ENCODE measurements around the gene C1QL1.

DNA sequence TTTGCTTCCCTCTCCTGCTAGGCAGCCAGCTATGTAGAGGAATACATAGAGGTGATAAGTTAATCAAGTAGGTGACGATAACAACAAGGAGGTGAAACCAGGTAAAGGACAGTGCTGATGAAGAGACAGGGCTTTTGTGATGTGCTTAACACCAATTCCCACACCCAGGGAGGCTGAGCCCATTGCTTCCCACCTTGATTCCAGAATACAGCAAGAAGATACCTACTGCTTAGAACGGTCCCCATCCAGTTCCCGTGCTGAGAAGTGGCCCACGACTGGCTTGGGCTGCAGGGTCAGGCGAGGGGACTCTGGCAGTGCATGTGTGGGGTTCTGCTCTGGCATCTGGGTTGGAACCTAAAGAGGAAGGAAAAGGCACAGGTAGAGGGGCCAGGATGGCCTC is 36.7 kb downstream of the C1QL1 start:
- TF ChIP-seq, protein P1, sequence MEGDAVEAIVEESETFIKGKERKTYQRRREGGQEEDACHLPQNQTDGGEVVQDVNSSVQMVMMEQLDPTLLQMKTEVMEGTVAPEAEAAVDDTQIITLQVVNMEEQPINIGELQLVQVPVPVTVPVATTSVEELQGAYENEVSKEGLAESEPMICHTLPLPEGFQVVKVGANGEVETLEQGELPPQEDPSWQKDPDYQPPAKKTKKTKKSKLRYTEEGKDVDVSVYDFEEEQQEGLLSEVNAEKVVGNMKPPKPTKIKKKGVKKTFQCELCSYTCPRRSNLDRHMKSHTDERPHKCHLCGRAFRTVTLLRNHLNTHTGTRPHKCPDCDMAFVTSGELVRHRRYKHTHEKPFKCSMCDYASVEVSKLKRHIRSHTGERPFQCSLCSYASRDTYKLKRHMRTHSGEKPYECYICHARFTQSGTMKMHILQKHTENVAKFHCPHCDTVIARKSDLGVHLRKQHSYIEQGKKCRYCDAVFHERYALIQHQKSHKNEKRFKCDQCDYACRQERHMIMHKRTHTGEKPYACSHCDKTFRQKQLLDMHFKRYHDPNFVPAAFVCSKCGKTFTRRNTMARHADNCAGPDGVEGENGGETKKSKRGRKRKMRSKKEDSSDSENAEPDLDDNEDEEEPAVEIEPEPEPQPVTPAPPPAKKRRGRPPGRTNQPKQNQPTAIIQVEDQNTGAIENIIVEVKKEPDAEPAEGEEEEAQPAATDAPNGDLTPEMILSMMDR (IDR thresholded peaks at IDR 0.05; ENCODE audit: low read length): no peak
- TF ChIP-seq EZH2 (IDR thresholded peaks at IDR 0.05; ENCODE audit: borderline replicate concordance, low read length): no peak

All from OCI-LY1 (cell line).